Caco-2 (cell line): ENCODE measurements around the gene CRACR2B. TPM values are rescaled to one million over a fixed set of nuclear protein-coding genes. Genes with fewer than 3 reads are reported as not detected.
A peak's percentile ranks its signal among the peaks of the same experiment; 100 is the strongest.

Experiments
- Bru-seq: library from RNA; stranded (reverse); fragments of 400-500 nt; gene quantifications from one replicate; lab custom pipeline; 2021; lab: Mats Ljungman, UMichigan
- BruChase-seq, 2 experiments: library from RNA; stranded (reverse); fragments of 400-500 nt; gene quantifications; one replicate each; lab custom pipeline; 2021; lab: Mats Ljungman, UMichigan
- BruUV-seq: library from RNA; stranded (reverse); fragments of 400-500 nt; replicated peaks from 2 replicates; lab custom pipeline; 2021; lab: Mats Ljungman, UMichigan
- CTCF ChIA-PET: fragments of 300-600 bp; sonication (Branson Sonifier 250); formaldehyde crosslinking; loops from one replicate; lab custom pipeline; 2022; ENCODE audit warnings: antibody characterized with exemption; lab: Charles Lee
- POLR2A ChIA-PET: fragments of 300-600 bp; sonication (Branson Sonifier 250); formaldehyde crosslinking; loops from one replicate; lab custom pipeline; 2022; ENCODE audit warnings: antibody characterized with exemption; lab: Charles Lee
- DNase-seq, 2 experiments: peaks; one replicate each; pipeline versions ENCODE4 v3.0.0 to v3.0.0-alpha.2; 2020 to 2022
- H3K27me3 ChIP-seq: replicated peaks from 2 replicates; pipeline ENCODE4 v1.6.0; 2011; ENCODE audit warnings: low read length; ENCODE audit not compliant: control insufficient read depth, insufficient read depth
- H3K36me3 ChIP-seq: 2 replicates; pipeline ENCODE4 v1.5.1; 2011; ENCODE audit warnings: low read length; ENCODE audit not compliant: control insufficient read depth, insufficient read depth
- H3K4me1 ChIP-seq: fragments of 250-450 bp; sonication (Bioruptor Pico); 2 replicates; pipeline ENCODE4 v1.5.1; 2020; ENCODE audit warnings: mild to moderate bottlenecking
- H3K4me3 ChIP-seq: 2 replicates; pipeline ENCODE4 v1.5.1; 2011; ENCODE audit warnings: low read depth, mild to moderate bottlenecking, control low read depth, low read length
- H3K9me3 ChIP-seq: fragments of 250-450 bp; sonication (Bioruptor Pico); 2 replicates; pipeline ENCODE4 v1.5.1; 2020; ENCODE audit warnings: mild to moderate bottlenecking, moderate library complexity
- H3K27ac Mint-ChIP-seq: one replicate; pipeline ENCODE4 v1.8.0; 2022; ENCODE audit warnings: mixed read lengths; ENCODE audit not compliant: unreplicated experiment
- H3K27me3 Mint-ChIP-seq: one replicate; pipeline ENCODE4 v1.8.0; 2022; ENCODE audit warnings: mixed read lengths; ENCODE audit not compliant: insufficient read depth, unreplicated experiment
- H3K36me3 Mint-ChIP-seq: one replicate; pipeline ENCODE4 v1.8.0; 2022; ENCODE audit warnings: mild to moderate bottlenecking, mixed read lengths; ENCODE audit not compliant: insufficient read depth, unreplicated experiment
- H3K4me1 Mint-ChIP-seq: one replicate; pipeline ENCODE4 v1.8.0; 2022; ENCODE audit warnings: low read depth, mixed read lengths; ENCODE audit not compliant: unreplicated experiment
- H3K4me3 Mint-ChIP-seq: one replicate; pipeline ENCODE4 v1.8.0; 2022; ENCODE audit warnings: mild to moderate bottlenecking, moderate library complexity, mixed read lengths; ENCODE audit not compliant: unreplicated experiment
- H3K9me3 Mint-ChIP-seq: one replicate; pipeline ENCODE4 v1.8.0; 2022; ENCODE audit warnings: mixed read lengths; ENCODE audit not compliant: unreplicated experiment
- intact Hi-C: fragments of 100-400 bp; cut with micrococcal nuclease; formaldehyde crosslinking; loops from one replicate; pipeline ENCODE4 v1.10.0; 2022; ENCODE audit not compliant: unreplicated experiment
- long read RNA-seq: library from polyadenylated mRNA; stranded (forward); transcript quantifications from one replicate; pipeline ENCODE4 v2.0.0, GENCODE V29; 2022
- total RNA-seq: library from RNA; stranded (reverse); gene quantifications from 2 replicates; pipeline ENCODE4 v1.2.3, GENCODE V29; 2022
- TF ChIP-seq, protein P1 (sequence below), 2 experiments: fragments of 200-600 bp in 1 of 2; IDR thresholded peaks; 1 replicate in 1 of 2; 2 replicates in 1 of 2; pipeline versions ENCODE4 v1.5.1 to v1.8.0; 2011 to 2022; ENCODE audit warnings: antibody characterized with exemption in 1 of 2, control low read depth in 1 of 2, inconsistent platforms in 1 of 2, low read depth in 1 of 2, low read length in 1 of 2, mild to moderate bottlenecking in 1 of 2, moderate library complexity in 1 of 2; ENCODE audit not compliant: insufficient read depth in 1 of 2, severe bottlenecking in 1 of 2, unreplicated experiment in 1 of 2

Gene CRACR2B
- 15.4 and 16.3 TPM in 2 replicates for total RNA-seq
- Bru-seq, nascent RNA = percentile 34 among the genes with signal in this experiment
- percentile 41 among the genes with signal in this experiment for BruChase-seq, experiment 1, labeled RNA remaining after a 2-hour chase
- percentile 56 among the genes with signal in this experiment for BruChase-seq, experiment 2, labeled RNA remaining after a 6-hour chase
- long read RNA-seq, partial matches to known transcripts = 10 of 44 reads
- long read RNA-seq, other reads (novel, unspliced or antisense) = 30 of 44 reads

GRCh38 chr11:827897-828192 lies at the start of gene CRACR2B:
CRACR2B (plus strand) TSS chr11:827919; CDS start chr11:828608, 689 bp downstream.
- Histone ChIP-seq H3K4me3 (peak within 1 kb of the TSS; percentile 62), H3K4me1 (peaks cover 46% of the 10 kb centered on the region), H3K27me3 (no peaks in the 10 kb centered on the region), H3K36me3 (no peaks in the 10 kb centered on the region; the same call in 1 of the 2 replicates), H3K9me3 (no peaks in the 10 kb centered on the region)
- no peak for DNase-seq
- Mint-ChIP-seq H3K27ac (peak within 1 kb of the TSS; percentile 63), H3K27me3 (no peaks in the 10 kb centered on the region), H3K4me3 (peak within 1 kb of the TSS; percentile 88), H3K36me3 (peaks cover 30% of the 10 kb centered on the region), H3K9me3 (no peaks in the 10 kb centered on the region), H3K4me1 (peaks cover 19% of the 10 kb centered on the region)
- BruUV-seq = no TSS peak
- CTCF ChIA-PET = interaction anchor here (1.6 kb wide), 1 partner anchor 10 kb away, joined by 5 read pairs; no protein-coding TSS in a partner anchor
- TF ChIP-seq, protein P1, sequence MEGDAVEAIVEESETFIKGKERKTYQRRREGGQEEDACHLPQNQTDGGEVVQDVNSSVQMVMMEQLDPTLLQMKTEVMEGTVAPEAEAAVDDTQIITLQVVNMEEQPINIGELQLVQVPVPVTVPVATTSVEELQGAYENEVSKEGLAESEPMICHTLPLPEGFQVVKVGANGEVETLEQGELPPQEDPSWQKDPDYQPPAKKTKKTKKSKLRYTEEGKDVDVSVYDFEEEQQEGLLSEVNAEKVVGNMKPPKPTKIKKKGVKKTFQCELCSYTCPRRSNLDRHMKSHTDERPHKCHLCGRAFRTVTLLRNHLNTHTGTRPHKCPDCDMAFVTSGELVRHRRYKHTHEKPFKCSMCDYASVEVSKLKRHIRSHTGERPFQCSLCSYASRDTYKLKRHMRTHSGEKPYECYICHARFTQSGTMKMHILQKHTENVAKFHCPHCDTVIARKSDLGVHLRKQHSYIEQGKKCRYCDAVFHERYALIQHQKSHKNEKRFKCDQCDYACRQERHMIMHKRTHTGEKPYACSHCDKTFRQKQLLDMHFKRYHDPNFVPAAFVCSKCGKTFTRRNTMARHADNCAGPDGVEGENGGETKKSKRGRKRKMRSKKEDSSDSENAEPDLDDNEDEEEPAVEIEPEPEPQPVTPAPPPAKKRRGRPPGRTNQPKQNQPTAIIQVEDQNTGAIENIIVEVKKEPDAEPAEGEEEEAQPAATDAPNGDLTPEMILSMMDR (IDR thresholded peaks at IDR 0.05; ENCODE audit: insufficient read depth in 1 of 2, low read depth in 1 of 2, low read length in 1 of 2, severe bottlenecking in 1 of 2, unreplicated experiment in 1 of 2) = no peak
- intact Hi-C loops = loop anchor here (1.0 kb wide), 1 partner anchor 9 kb away; no protein-coding TSS in a partner anchor
- POLR2A ChIA-PET = interaction anchor here (1.0 to 1.3 kb wide), 2 partner anchors 9 to 17 kb away, joined by 3 to 7 read pairs; no protein-coding TSS in a partner anchor

DNA sequence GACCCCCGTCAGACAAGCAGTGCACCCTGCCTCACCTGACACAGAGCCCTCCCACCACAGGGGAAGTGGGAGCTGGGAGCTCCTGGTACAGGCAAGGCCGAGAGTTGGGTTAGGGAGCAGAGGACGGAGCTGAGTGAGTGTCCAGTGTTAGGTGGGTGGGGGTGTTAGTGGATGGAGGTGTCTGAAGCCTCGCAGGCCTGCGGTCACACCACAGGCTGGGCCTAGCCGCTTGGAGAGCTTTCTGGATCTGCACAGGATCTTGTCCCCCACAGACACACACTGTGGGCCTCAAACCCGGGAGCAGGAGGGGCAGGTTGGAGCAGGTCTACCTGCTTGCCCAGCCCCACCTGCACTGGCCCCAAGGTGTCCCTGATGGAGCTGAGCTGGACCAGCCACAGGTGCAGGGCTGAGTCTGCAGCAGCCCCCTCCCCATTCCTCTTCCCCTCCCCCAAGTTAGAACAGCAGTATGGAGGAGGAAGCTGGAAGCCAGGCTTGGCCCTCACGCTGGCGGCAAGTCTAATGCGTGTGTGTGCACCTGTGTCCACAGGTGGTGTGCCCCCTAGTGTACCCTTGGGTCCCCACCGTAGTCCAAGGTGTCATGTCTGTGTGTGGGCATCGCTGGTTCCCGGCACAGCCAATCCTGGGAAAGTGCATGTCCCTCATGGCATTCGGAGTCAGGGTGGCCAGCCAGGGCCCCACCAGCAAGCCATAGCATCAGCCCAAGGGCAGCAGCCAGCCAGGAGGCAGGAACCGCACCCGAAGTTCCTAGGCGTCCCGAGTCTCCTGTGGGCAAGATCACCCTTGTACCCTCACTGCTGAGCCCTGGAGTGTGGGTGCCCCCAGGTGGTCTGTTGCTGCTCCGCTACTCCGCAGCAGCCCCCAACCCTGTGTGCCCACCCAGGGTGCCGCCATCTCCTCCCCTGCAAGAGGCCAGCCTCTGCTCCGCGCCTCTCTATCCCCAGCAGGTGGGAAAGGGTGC lies 48.5 kb upstream of the CRACR2B start:
- Histone ChIP-seq H3K4me3 (no peak overlapping the region), H3K9me3 (no peaks in the 10 kb centered on the region), H3K4me1 (peaks cover 13% of the 10 kb centered on the region), H3K27me3 (no peaks in the 10 kb centered on the region), H3K36me3 (no peaks in the 10 kb centered on the region; the same call in none of the 2 replicates)
- Mint-ChIP-seq H3K4me1 (no peaks in the 10 kb centered on the region), H3K27me3 (no peaks in the 10 kb centered on the region), H3K9me3 (no peaks in the 10 kb centered on the region), H3K27ac (no peak overlapping the region), H3K36me3 (peaks cover 28% of the 10 kb centered on the region), H3K4me3 (peak overlapping the region; percentile 33)
- DNase-seq = no peak
- TF ChIP-seq, protein P1 (IDR thresholded peaks at IDR 0.05; ENCODE audit: insufficient read depth in 1 of 2, low read depth in 1 of 2, low read length in 1 of 2, severe bottlenecking in 1 of 2, unreplicated experiment in 1 of 2) = no peak
- ChIA-PET POLR2A (no interaction called here), CTCF (interaction anchor here (0.6 kb wide), 1 partner anchor 188 kb away, joined by 3 read pairs; no protein-coding TSS in a partner anchor)
- intact Hi-C loops = no loop called here
- no TSS peak for BruUV-seq

DNA sequence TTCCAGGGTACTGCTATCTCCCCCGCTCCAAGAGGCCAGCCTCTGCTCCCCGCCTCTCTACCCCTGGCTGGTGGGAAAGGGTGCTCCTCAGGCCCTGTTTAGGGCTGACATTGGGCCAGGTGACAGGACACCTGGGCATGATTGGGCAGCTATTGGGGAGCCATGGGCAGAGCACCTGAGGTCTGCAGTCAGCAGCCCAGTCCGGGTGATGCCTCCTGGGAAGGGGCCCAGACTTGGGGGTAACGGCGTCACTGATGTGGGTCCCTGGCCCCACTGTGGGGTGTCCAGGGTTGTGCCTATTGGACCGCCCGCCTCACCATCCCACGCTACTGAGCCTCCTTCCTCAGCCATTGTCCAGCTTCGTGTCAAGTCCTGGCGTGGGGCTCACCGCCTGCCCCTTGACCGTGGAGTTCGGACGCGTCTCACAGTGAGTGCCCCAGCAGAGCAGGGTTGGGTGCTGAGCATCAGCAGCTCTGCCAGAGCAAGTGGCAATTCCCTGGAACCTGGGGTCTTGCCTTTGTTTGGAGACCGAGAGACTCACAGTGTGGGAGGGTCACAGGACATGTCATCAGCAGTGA lies 47.7 kb upstream of the CRACR2B start:
- Histone ChIP-seq H3K27me3 (no peaks in the 10 kb centered on the region), H3K36me3 (no peaks in the 10 kb centered on the region; the same call in none of the 2 replicates), H3K4me1 (peaks cover 13% of the 10 kb centered on the region), H3K4me3 (no peak overlapping the region), H3K9me3 (no peaks in the 10 kb centered on the region)
- intact Hi-C loops = no loop called here
- ChIA-PET CTCF (no interaction called here), POLR2A (no interaction called here)
- Mint-ChIP-seq H3K9me3 (no peaks in the 10 kb centered on the region), H3K4me1 (no peaks in the 10 kb centered on the region), H3K36me3 (peaks cover 30% of the 10 kb centered on the region), H3K27me3 (no peaks in the 10 kb centered on the region), H3K27ac (no peak overlapping the region), H3K4me3 (peak overlapping the region; percentile 19)
- BruUV-seq = no TSS peak
- no peak for DNase-seq
- TF ChIP-seq, protein P1 (IDR thresholded peaks at IDR 0.05; ENCODE audit: insufficient read depth in 1 of 2, low read depth in 1 of 2, low read length in 1 of 2, severe bottlenecking in 1 of 2, unreplicated experiment in 1 of 2) = no peak
